ENCODE results near the gene ST3GAL2. TPM values are rescaled to one million over a fixed set of nuclear protein-coding genes. Genes with fewer than 3 reads are reported as not detected.

The ST3GAL2 gene
- total RNA-seq, 2 experiments from 2014 or later = 14.8 to 16.6 TPM

Other genes starting within 250 kb of the ST3GAL2 start
- gene EXOSC6, start 187.2 kb downstream of the ST3GAL2 start, total RNA-seq = 10 to 100 TPM; 18.7 to 23.5 TPM
- 100 to 1,000 TPM; 180 to 189 TPM for gene AARS1, start 149.6 kb downstream of the ST3GAL2 start, total RNA-seq
- gene DDX19B, start 139.9 kb downstream of the ST3GAL2 start, total RNA-seq = 10 to 100 TPM; 32.3 to 34.7 TPM
- gene DDX19A, start 92.2 kb downstream of the ST3GAL2 start, total RNA-seq = 10 to 100 TPM; 47.7 to 52.9 TPM
- 10 to 100 TPM; 10.3 to 13.4 TPM for gene FCSK, start 15.5 kb upstream of the ST3GAL2 start, total RNA-seq
- gene COG4, start 84.5 kb upstream of the ST3GAL2 start, total RNA-seq = 10 to 100 TPM; 33.5 to 37.6 TPM
- 100 to 1,000 TPM; 533 to 545 TPM for gene SF3B3, start 84.7 kb upstream of the ST3GAL2 start, total RNA-seq
- not detected for gene IL34, start 207.5 kb upstream of the ST3GAL2 start, total RNA-seq
- gene MTSS2, start 247.0 kb upstream of the ST3GAL2 start, total RNA-seq = 1 to 10 TPM; 1.6 to 3.5 TPM

Measured in activated CD4-positive, alpha-beta T cell treated with anti-CD3 and anti-CD28 coated beads for 36 hours (primary cell).